ENCODE results near the gene ENG. TPM values are rescaled to one million over a fixed set of nuclear protein-coding genes. Genes with fewer than 3 reads are reported as not detected.

ENG gene
- total and polyA plus RNA-seq, 2 experiments from 2014 or later = 1.4 to 2.6 TPM

DNA sequence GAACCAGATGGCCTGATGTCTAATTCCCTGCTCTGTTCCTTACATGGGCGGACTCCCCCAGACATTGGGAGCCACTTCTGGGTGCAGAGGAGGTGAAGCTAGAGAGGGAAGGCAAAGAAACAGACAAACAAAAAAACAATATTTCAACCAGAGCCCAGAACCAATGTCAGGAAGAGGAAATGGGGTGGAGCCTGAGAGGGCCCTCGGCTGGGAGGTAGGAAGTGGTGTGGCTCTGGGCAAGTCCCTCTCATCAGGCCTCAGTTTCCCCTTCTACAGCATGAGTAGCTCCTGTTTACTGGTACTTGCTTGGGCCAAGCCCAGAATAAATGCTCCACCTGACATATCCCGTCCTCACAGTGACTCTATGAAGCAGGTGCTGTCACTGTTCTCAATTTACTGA lies 87.0 kb downstream of the ENG start:
- TF ChIP-seq JUNB (IDR thresholded peaks at IDR 0.05; ENCODE audit: unreplicated experiment) (no peak), EZH2 (IDR thresholded peaks at IDR 0.05; ENCODE audit: low read depth, unreplicated experiment) (no peak), NANOG (IDR thresholded peaks at IDR 0.05; ENCODE audit: borderline replicate concordance) (no peak), ZNF114 (CRISPR knock-in tag; IDR thresholded peaks at IDR 0.05) (no peak), STAT1 (IDR thresholded peaks at IDR 0.05; ENCODE audit: unreplicated experiment) (no peak), POLR2AphosphoS5 (IDR thresholded peaks at IDR 0.05; ENCODE audit: low read depth) (no peak), CREB1 (CRISPR knock-in tag; IDR thresholded peaks at IDR 0.05; ENCODE audit: low read depth) (no peak), EZH2phosphoT487 (IDR thresholded peaks at IDR 0.05; ENCODE audit: unreplicated experiment) (no peak), ZNF331 (CRISPR knock-in tag; IDR thresholded peaks at IDR 0.05; ENCODE audit: low read depth) (no peak)
- TF ChIP-seq, protein P1, sequence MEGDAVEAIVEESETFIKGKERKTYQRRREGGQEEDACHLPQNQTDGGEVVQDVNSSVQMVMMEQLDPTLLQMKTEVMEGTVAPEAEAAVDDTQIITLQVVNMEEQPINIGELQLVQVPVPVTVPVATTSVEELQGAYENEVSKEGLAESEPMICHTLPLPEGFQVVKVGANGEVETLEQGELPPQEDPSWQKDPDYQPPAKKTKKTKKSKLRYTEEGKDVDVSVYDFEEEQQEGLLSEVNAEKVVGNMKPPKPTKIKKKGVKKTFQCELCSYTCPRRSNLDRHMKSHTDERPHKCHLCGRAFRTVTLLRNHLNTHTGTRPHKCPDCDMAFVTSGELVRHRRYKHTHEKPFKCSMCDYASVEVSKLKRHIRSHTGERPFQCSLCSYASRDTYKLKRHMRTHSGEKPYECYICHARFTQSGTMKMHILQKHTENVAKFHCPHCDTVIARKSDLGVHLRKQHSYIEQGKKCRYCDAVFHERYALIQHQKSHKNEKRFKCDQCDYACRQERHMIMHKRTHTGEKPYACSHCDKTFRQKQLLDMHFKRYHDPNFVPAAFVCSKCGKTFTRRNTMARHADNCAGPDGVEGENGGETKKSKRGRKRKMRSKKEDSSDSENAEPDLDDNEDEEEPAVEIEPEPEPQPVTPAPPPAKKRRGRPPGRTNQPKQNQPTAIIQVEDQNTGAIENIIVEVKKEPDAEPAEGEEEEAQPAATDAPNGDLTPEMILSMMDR (conservative IDR thresholded peaks at IDR 0.05; ENCODE audit: low read depth in 2 of 2) = no peak
- TF ChIP-seq, protein P2, sequence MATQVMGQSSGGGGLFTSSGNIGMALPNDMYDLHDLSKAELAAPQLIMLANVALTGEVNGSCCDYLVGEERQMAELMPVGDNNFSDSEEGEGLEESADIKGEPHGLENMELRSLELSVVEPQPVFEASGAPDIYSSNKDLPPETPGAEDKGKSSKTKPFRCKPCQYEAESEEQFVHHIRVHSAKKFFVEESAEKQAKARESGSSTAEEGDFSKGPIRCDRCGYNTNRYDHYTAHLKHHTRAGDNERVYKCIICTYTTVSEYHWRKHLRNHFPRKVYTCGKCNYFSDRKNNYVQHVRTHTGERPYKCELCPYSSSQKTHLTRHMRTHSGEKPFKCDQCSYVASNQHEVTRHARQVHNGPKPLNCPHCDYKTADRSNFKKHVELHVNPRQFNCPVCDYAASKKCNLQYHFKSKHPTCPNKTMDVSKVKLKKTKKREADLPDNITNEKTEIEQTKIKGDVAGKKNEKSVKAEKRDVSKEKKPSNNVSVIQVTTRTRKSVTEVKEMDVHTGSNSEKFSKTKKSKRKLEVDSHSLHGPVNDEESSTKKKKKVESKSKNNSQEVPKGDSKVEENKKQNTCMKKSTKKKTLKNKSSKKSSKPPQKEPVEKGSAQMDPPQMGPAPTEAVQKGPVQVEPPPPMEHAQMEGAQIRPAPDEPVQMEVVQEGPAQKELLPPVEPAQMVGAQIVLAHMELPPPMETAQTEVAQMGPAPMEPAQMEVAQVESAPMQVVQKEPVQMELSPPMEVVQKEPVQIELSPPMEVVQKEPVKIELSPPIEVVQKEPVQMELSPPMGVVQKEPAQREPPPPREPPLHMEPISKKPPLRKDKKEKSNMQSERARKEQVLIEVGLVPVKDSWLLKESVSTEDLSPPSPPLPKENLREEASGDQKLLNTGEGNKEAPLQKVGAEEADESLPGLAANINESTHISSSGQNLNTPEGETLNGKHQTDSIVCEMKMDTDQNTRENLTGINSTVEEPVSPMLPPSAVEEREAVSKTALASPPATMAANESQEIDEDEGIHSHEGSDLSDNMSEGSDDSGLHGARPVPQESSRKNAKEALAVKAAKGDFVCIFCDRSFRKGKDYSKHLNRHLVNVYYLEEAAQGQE (IDR thresholded peaks at IDR 0.05; ENCODE audit: unreplicated experiment) = no peak
- TF ChIP-seq, protein P3, sequence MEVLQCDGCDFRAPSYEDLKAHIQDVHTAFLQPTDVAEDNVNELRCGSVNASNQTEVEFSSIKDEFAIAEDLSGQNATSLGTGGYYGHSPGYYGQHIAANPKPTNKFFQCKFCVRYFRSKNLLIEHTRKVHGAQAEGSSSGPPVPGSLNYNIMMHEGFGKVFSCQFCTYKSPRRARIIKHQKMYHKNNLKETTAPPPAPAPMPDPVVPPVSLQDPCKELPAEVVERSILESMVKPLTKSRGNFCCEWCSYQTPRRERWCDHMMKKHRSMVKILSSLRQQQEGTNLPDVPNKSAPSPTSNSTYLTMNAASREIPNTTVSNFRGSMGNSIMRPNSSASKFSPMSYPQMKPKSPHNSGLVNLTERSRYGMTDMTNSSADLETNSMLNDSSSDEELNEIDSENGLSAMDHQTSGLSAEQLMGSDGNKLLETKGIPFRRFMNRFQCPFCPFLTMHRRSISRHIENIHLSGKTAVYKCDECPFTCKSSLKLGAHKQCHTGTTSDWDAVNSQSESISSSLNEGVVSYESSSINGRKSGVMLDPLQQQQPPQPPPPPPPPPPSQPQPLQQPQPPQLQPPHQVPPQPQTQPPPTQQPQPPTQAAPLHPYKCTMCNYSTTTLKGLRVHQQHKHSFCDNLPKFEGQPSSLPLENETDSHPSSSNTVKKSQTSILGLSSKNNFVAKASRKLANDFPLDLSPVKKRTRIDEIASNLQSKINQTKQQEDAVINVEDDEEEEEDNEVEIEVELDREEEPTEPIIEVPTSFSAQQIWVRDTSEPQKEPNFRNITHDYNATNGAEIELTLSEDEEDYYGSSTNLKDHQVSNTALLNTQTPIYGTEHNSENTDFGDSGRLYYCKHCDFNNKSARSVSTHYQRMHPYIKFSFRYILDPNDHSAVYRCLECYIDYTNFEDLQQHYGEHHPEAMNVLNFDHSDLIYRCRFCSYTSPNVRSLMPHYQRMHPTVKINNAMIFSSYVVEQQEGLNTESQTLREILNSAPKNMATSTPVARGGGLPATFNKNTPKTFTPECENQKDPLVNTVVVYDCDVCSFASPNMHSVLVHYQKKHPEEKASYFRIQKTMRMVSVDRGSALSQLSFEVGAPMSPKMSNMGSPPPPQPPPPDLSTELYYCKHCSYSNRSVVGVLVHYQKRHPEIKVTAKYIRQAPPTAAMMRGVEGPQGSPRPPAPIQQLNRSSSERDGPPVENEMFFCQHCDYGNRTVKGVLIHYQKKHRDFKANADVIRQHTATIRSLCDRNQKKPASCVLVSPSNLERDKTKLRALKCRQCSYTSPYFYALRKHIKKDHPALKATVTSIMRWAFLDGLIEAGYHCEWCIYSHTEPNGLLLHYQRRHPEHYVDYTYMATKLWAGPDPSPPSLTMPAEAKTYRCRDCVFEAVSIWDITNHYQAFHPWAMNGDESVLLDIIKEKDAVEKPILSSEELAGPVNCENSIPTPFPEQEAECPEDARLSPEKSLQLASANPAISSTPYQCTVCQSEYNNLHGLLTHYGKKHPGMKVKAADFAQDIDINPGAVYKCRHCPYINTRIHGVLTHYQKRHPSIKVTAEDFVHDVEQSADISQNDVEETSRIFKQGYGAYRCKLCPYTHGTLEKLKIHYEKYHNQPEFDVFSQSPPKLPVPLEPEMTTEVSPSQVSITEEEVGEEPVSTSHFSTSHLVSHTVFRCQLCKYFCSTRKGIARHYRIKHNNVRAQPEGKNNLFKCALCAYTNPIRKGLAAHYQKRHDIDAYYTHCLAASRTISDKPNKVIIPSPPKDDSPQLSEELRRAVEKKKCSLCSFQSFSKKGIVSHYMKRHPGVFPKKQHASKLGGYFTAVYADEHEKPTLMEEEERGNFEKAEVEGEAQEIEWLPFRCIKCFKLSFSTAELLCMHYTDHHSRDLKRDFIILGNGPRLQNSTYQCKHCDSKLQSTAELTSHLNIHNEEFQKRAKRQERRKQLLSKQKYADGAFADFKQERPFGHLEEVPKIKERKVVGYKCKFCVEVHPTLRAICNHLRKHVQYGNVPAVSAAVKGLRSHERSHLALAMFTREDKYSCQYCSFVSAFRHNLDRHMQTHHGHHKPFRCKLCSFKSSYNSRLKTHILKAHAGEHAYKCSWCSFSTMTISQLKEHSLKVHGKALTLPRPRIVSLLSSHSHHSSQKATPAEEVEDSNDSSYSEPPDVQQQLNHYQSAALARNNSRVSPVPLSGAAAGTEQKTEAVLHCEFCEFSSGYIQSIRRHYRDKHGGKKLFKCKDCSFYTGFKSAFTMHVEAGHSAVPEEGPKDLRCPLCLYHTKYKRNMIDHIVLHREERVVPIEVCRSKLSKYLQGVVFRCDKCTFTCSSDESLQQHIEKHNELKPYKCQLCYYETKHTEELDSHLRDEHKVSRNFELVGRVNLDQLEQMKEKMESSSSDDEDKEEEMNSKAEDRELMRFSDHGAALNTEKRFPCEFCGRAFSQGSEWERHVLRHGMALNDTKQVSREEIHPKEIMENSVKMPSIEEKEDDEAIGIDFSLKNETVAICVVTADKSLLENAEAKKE (CRISPR knock-in tag; IDR thresholded peaks at IDR 0.05) = no peak
- TF ChIP-seq, protein P4, sequence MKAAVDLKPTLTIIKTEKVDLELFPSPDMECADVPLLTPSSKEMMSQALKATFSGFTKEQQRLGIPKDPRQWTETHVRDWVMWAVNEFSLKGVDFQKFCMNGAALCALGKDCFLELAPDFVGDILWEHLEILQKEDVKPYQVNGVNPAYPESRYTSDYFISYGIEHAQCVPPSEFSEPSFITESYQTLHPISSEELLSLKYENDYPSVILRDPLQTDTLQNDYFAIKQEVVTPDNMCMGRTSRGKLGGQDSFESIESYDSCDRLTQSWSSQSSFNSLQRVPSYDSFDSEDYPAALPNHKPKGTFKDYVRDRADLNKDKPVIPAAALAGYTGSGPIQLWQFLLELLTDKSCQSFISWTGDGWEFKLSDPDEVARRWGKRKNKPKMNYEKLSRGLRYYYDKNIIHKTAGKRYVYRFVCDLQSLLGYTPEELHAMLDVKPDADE (IDR thresholded peaks at IDR 0.05) = no peak
- Mint-ChIP-seq H3K4me1 (peaks cover 49% of the 10 kb centered on the region), H3K9me3 (no peaks in the 10 kb centered on the region), H3K27ac (no peak overlapping the region), H3K4me3 (no peak overlapping the region; the same call in 2 of the 3 replicates), H3K27me3 (ENCODE audit: insufficient read depth, low read depth, poor library complexity) (peaks cover 19% of the 10 kb centered on the region), H3K36me3 (ENCODE audit: low read depth) (no peaks in the 10 kb centered on the region; the same call in 2 of the 3 replicates)
- peaks cover 23% of the 10 kb centered on the region for H3K4me1 ChIP-seq (ENCODE audit: insufficient read depth)
- no peaks in the 10 kb centered on the region for H3K36me3 ChIP-seq (ENCODE audit: insufficient read depth)
- no peak for DNase-seq (ENCODE audit: low spot score)
- no peaks in the 10 kb centered on the region for H3K79me2 ChIP-seq (replicated peaks; ENCODE audit: insufficient read depth)
- peaks cover 13% of the 10 kb centered on the region; the same call in 1 of the 2 replicates for H3F3A ChIP-seq (replicated peaks; ENCODE audit: low read depth)
- no peak overlapping the region for H3K4me2 ChIP-seq
- no peak for ATAC-seq
- H2AFZ ChIP-seq = no peak overlapping the region
- no peaks in the 10 kb centered on the region for H4K20me1 ChIP-seq (replicated peaks; ENCODE audit: insufficient read depth)
- H3K27me3 ChIP-seq (ENCODE audit: insufficient read depth) = no peaks in the 10 kb centered on the region
- H3K27ac ChIP-seq (ENCODE audit: low read depth) = no peak overlapping the region
- H3K4me3 ChIP-seq = no peak overlapping the region
- no peaks in the 10 kb centered on the region for H3K9me2 ChIP-seq (ENCODE audit: insufficient read depth)

Measured in GM23338 (cell line).